Measurements from ENCODE around the gene SRBD1.

SRBD1 gene

DNA sequence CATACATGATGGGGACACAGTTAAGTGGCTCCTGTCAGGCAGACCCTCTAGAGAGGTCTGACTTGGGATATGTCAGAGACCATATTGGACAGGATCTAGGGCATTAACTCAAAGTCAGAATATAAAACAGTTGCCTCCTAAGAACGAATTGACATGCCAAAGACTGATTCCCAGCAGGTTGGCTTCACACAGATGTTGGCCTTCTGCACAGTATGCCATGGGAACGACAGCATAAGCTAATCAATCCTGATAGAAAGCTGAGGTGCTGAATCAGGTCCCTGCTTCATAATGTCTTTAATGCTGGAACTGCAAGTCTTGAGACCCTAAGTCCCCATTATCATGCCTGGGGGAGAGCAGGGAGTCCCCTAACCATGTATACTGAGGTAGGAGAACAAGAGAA is 165.1 kb downstream of the SRBD1 start:
- no peaks in the 10 kb centered on the region for H3K4me1 Mint-ChIP-seq
- no peaks in the 10 kb centered on the region for H3K9me3 Mint-ChIP-seq
- TF ChIP-seq, protein P1, sequence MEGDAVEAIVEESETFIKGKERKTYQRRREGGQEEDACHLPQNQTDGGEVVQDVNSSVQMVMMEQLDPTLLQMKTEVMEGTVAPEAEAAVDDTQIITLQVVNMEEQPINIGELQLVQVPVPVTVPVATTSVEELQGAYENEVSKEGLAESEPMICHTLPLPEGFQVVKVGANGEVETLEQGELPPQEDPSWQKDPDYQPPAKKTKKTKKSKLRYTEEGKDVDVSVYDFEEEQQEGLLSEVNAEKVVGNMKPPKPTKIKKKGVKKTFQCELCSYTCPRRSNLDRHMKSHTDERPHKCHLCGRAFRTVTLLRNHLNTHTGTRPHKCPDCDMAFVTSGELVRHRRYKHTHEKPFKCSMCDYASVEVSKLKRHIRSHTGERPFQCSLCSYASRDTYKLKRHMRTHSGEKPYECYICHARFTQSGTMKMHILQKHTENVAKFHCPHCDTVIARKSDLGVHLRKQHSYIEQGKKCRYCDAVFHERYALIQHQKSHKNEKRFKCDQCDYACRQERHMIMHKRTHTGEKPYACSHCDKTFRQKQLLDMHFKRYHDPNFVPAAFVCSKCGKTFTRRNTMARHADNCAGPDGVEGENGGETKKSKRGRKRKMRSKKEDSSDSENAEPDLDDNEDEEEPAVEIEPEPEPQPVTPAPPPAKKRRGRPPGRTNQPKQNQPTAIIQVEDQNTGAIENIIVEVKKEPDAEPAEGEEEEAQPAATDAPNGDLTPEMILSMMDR (IDR thresholded peaks at IDR 0.05) = no peak
- H3K36me3 Mint-ChIP-seq (ENCODE audit: low read depth) = peaks cover 13% of the 10 kb centered on the region
- peaks cover 3% of the 10 kb centered on the region for H3K27me3 Mint-ChIP-seq (ENCODE audit: low read depth, poor library complexity)
- no peak for DNase-seq
- no peak overlapping the region for H3K27ac Mint-ChIP-seq
- H3K4me3 Mint-ChIP-seq = no peak overlapping the region

DNA sequence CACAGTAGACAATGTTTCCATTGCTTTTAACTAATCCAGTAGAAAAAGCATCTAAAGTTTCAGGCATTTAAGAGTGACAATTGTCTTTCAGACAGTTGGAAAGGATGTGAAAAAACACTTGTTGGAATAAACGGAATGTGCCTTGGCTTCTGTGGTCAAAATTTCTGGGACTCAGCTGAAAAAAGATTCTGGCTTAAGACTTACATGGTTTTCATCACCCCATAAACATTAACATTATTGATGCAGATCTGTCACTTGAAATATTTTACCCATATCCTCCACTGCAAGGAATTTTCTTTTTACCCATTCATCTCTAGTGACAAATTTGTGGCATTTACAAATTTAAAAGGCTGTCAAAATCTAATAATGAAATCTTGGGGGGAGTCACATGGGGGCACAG is 166.0 kb downstream of the SRBD1 start:
- DNase-seq = no peak
- peaks cover 3% of the 10 kb centered on the region for H3K27me3 Mint-ChIP-seq (ENCODE audit: low read depth, poor library complexity)
- TF ChIP-seq, protein P1 (IDR thresholded peaks at IDR 0.05) = no peak
- no peak overlapping the region for H3K27ac Mint-ChIP-seq
- peaks cover 13% of the 10 kb centered on the region for H3K36me3 Mint-ChIP-seq (ENCODE audit: low read depth)
- no peaks in the 10 kb centered on the region for H3K4me1 Mint-ChIP-seq
- no peak overlapping the region for H3K4me3 Mint-ChIP-seq
- no peaks in the 10 kb centered on the region for H3K9me3 Mint-ChIP-seq

DNA sequence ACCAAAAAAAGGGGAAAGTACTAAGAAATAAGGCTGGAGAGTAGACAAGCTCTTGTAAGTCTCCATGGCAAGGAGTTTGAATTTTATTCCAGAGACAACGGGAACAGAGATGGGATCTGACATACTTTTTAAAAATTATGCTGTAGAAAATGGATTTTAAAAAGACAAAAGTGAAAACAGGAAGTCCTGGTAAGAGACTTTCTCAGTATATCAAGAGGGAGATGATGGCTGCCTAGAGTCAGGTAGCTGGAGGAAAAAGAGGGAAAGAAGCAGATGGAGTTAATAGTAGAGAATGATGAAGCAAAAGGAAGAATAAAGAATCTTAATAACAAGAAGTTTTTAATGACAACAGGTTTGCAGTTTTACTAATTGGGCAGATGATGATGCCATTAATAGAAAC is 168.1 kb downstream of the SRBD1 start:
- Mint-ChIP-seq H3K9me3 (peaks cover 1% of the 10 kb centered on the region), H3K4me3 (no peak overlapping the region), H3K27ac (no peak overlapping the region), H3K4me1 (no peaks in the 10 kb centered on the region), H3K27me3 (ENCODE audit: low read depth, poor library complexity) (peaks cover 3% of the 10 kb centered on the region), H3K36me3 (ENCODE audit: low read depth) (peaks cover 14% of the 10 kb centered on the region)
- TF ChIP-seq, protein P1 (IDR thresholded peaks at IDR 0.05) = no peak
- no peak for DNase-seq

DNA sequence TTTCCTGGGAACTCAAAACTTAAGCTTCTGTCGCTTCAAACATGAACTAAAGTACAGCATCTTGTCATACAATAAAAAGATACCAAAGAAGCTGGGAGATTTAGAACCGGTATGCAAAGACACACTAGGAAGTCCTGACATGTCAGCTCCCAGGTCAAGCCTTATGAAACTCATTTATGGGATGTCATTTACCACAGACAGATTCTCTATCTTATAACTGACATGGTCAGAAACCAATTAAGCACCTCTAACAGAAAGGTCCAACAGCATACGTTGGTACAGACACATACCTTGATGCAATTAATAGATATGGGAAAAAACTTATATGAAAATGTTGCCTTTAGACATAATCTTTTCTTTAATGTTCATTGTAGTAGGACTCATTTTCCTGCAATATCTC is 169.0 kb downstream of the SRBD1 start:
- TF ChIP-seq, protein P1 (IDR thresholded peaks at IDR 0.05) = no peak
- Mint-ChIP-seq H3K27ac (no peak overlapping the region), H3K4me1 (no peaks in the 10 kb centered on the region), H3K4me3 (no peak overlapping the region), H3K27me3 (ENCODE audit: low read depth, poor library complexity) (peaks cover 3% of the 10 kb centered on the region), H3K36me3 (ENCODE audit: low read depth) (peaks cover 21% of the 10 kb centered on the region), H3K9me3 (peaks cover 11% of the 10 kb centered on the region)
- no peak for DNase-seq

DNA sequence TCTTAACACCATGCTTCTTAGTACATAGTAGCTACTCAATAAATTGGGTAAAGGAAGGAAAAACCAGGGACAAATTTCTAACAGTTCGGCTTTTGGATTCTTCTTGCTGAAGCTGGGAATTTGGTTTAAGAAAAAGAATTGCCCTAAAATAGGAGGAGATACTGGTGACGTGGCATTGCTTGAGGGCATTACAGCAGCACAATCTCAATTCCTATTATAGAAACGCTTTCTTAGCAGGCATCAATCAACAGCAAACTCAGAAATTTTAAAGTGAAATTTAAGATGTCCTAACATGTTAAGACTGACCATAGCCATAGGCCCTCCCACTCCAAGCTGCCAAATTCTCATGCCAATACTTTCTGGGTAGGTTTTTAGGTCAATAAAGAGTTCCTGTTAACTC is 169.5 kb downstream of the SRBD1 start:
- H3K4me1 Mint-ChIP-seq = no peaks in the 10 kb centered on the region

More for the DNA sequence above, 169.5 kb downstream of the SRBD1 start:
- H3K4me3 Mint-ChIP-seq = no peak overlapping the region
- H3K27me3 Mint-ChIP-seq (ENCODE audit: low read depth, poor library complexity) = peaks cover 3% of the 10 kb centered on the region
- no peak for DNase-seq
- H3K27ac Mint-ChIP-seq = no peak overlapping the region
- TF ChIP-seq, protein P1 (IDR thresholded peaks at IDR 0.05) = no peak
- peaks cover 24% of the 10 kb centered on the region for H3K36me3 Mint-ChIP-seq (ENCODE audit: low read depth)
- peaks cover 16% of the 10 kb centered on the region for H3K9me3 Mint-ChIP-seq
